ENCODE measurements around the gene SPEM1. TPM values are rescaled to one million over a fixed set of nuclear protein-coding genes. Genes with fewer than 3 reads are reported as not detected.

The SPEM1 gene
- total and polyA plus RNA-seq, 2 of the 13 experiments (the other 11 are each of a cell fraction or from before 2014, with no cell fraction given), result not detected

- no peak for TF ChIP-seq LRRFIP1 (CRISPR knock-in tag; conservative IDR thresholded peaks at IDR 0.05)
- no peak for TF ChIP-seq GABPA (IDR thresholded peaks at IDR 0.05; ENCODE audit: low read depth, low read length)
- peak; percentile 42 for TF ChIP-seq GABPA (CRISPR knock-in tag; IDR thresholded peaks at IDR 0.05; ENCODE audit: low read depth)
- no peak for TF ChIP-seq ZNF101 (CRISPR knock-in tag; IDR thresholded peaks at IDR 0.05; ENCODE audit: borderline replicate concordance, low read depth)
- 0 out of 2 replicates have a peak, but pooled peaks have one; percentile 7 for TF ChIP-seq ZNF543 (CRISPR knock-in tag; IDR thresholded peaks at IDR 0.05)
- TF ChIP-seq HOXA3 (CRISPR knock-in tag; IDR thresholded peaks at IDR 0.05), result peak; percentile 67
- peak; percentile 36 for TF ChIP-seq IKZF4 (CRISPR knock-in tag; IDR thresholded peaks at IDR 0.05; ENCODE audit: borderline replicate concordance, low read depth, not compliant biosample characterization)
- TF ChIP-seq HNRNPUL1 (IDR thresholded peaks at IDR 0.05; ENCODE audit: low read depth, low read length), result no peak
- no peak for TF ChIP-seq ZNF18 (CRISPR knock-in tag; IDR thresholded peaks at IDR 0.05; ENCODE audit: insufficient replicate concordance)
- TF ChIP-seq ZNF274 (CRISPR knock-in tag; IDR thresholded peaks at IDR 0.05), result peak; percentile 76; the same call in 1 of the 2 replicates
- peak; percentile 22; the same call in 1 of the 2 replicates for TF ChIP-seq ZBTB38 (CRISPR knock-in tag; IDR thresholded peaks at IDR 0.05)
- peak; percentile 70 for TF ChIP-seq CREB1 (IDR thresholded peaks at IDR 0.05)
- peak; percentile 80 for TF ChIP-seq CREB1 (CRISPR knock-in tag; IDR thresholded peaks at IDR 0.05)
- TF ChIP-seq RFX3 (CRISPR knock-in tag; IDR thresholded peaks at IDR 0.05), result no peak
- 0 out of 2 replicates have a peak, but pooled peaks have one; percentile 52 for TF ChIP-seq TMF1 (CRISPR knock-in tag; IDR thresholded peaks at IDR 0.05; ENCODE audit: low read depth)
- no peak; the same call in 1 of the 2 replicates for TF ChIP-seq AHDC1 (CRISPR knock-in tag; IDR thresholded peaks at IDR 0.05; ENCODE audit: borderline replicate concordance)
- no peak for TF ChIP-seq ZNF414 (CRISPR knock-in tag; IDR thresholded peaks at IDR 0.05)
- TF ChIP-seq TOE1 (CRISPR knock-in tag; IDR thresholded peaks at IDR 0.05), result no peak
- TF ChIP-seq SIN3A (IDR thresholded peaks at IDR 0.05; ENCODE audit: borderline replicate concordance, low read depth, low read length), result no peak; the same call in 1 of the 2 replicates
Observed at GRCh38 chr17:7403977-7404736, 16.0 kb upstream of the SPEM1 start, which contains the start of gene TMEM256 (continued).
